Renal cortex interstitium (tissue), 11 donors: ENCODE measurements around the gene EMX1. TPM values are rescaled to one million over a fixed set of nuclear protein-coding genes. Genes with fewer than 3 reads are reported as not detected.

Experiments used
- DNase-seq, 11 donors: peaks; one replicate each; pipeline ENCODE4 v3.0.0-alpha.2; 2013; ENCODE audit warnings: low read depth in 9 of 11, low spot score in 4 of 11; ENCODE audit errors: extremely low read depth in 1 of 11
- polyA plus RNA-seq, 3 donors: library from polyadenylated mRNA; unstranded; fragments of 120-200 nt; gene quantifications; one replicate each; pipeline ENCODE4 v1.2.1, GENCODE V29; 2013; ENCODE audit not compliant: insufficient read length in 3 of 3

Gene EMX1
- polyA plus RNA-seq, 3 donors = 30.2 to 48.9 (median 43.7) TPM

DNA sequence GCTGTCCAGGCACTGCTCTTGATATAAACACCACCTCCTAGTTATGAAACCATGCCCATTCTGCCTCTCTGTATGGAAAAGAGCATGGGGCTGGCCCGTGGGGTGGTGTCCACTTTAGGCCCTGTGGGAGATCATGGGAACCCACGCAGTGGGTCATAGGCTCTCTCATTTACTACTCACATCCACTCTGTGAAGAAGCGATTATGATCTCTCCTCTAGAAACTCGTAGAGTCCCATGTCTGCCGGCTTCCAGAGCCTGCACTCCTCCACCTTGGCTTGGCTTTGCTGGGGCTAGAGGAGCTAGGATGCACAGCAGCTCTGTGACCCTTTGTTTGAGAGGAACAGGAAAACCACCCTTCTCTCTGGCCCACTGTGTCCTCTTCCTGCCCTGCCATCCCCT is 15.9 kb downstream of the EMX1 start:
- no peak for DNase-seq

DNA sequence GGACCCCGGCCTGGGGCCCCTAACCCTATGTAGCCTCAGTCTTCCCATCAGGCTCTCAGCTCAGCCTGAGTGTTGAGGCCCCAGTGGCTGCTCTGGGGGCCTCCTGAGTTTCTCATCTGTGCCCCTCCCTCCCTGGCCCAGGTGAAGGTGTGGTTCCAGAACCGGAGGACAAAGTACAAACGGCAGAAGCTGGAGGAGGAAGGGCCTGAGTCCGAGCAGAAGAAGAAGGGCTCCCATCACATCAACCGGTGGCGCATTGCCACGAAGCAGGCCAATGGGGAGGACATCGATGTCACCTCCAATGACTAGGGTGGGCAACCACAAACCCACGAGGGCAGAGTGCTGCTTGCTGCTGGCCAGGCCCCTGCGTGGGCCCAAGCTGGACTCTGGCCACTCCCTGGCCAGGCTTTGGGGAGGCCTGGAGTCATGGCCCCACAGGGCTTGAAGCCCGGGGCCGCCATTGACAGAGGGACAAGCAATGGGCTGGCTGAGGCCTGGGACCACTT is 16.4 kb downstream of the EMX1 start:
- DNase-seq = no peak

DNA sequence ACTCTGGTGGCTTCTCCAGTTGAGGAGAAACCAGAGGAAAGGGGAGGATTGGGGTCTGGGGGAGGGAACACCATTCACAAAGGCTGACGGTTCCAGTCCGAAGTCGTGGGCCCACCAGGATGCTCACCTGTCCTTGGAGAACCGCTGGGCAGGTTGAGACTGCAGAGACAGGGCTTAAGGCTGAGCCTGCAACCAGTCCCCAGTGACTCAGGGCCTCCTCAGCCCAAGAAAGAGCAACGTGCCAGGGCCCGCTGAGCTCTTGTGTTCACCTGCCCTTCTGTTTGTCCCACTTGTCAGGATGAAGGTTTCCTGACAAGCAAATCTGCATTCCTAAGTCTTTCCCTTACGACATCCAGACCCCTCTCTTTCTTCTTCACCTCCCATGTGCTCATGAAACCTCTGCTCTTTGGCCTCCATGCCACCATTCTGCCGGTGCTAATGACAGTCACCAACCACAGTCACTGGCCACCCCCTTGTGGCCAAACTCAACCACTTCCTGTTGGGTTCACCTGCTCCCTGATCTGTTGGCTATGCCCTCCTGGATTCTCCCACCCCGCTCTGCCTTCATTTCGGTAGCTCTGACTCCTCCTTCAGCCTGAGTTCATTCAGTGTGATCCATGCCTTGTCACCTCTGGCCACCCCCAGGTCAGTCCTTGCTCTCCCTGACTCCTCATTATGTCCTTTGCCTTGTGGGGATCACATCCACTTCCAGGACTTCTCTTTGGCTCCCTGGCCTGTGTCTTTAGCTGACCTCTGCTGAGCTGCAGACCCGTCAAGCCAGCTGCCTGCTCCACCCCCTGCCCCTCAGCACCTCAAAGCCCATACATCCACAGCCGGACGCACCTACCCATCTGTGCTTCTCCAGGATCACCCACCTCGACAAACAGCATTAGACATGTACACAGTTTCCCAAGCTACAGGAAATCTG is 17.6 kb downstream of the EMX1 start:
- no peak for DNase-seq

DNA sequence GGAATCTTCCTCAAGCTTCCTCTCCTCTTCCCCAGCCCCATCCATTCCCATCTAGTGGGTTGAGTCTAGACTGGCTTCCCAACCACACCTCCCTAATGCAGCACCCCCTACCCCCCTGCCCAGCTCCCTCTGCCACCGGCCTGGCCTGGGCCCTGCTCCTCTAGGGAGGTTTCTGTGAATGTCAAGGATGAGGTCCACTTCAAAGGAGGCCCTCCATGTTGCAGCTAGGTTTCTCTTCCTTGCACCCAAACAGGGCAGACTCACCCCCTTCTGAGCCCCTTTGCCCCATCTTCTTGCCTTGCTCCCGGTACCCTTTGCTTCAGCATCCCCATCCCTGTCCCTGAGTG is 18.3 kb downstream of the EMX1 start:
- DNase-seq = no peak

DNA sequence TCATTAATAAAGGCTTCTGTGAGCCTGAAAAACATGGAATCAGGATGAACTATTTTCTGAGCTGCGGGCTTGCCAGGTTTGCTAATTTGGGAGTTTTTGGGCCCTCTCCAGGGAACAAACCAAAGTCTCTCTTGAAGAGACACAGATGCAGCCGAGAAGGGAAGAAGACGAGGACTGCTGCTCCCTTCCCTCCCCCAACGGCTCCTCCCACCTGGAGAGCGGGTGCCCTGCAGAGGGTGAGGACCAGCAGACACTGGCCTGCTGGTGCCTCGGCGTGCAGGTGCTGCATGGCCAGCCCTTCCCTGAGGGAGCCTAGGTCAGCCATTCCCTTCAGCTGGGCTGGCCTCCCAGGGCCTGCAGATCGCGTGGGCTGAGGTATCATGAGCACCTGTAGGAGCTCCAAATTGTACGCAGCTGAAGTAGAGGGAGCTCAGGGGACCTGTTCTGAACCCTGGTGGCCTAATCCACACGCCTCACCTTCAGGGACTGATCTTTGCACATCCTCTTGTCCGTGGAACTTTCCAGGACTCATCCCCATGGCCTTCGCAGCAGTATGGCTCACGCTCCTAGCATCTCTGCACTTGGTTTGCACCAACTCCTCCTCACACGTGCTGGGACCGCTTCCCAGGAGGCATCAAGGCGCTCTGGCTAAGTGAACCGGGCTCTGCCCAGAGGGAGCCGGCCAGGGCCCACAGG is 19.5 kb downstream of the EMX1 start:
- no peak for DNase-seq

DNA sequence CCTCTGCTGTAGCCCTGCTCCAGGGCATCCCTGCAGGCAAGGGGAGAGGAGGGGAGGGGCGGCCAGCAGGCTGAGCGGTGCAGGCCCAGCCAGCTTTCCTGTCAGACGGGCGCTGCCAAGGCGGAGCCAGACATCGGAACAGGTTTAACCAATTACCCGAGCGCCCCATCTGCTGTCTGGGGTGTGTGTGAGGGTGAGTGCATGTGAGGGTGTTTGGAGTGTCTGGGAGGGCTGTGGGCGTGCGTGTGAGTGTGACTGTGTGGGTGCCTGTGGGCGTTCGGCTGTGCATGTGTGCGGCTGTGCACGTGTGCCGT is 20.0 kb downstream of the EMX1 start:
- DNase-seq = no peak

DNA sequence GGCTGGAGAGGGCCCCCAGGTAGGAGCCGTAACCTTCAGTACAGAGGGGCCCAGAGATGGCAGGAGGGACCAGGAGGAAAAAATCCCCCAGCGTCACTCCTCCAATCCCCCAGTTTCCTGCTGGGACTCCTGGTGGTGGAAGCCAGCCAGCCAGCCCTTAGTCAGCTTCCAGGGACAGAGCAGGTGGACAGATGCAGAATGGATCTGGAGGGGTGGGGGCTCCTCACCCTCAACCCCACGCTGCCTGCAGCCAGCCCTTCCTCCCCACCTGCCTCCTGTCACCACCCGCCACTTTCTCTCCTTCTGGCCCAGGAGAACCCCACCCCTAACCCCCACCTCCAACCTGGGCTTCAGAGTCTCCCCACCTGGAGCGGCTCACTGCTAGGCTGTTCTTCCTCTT is 21.1 kb downstream of the EMX1 start:
- DNase-seq = no peak

DNA sequence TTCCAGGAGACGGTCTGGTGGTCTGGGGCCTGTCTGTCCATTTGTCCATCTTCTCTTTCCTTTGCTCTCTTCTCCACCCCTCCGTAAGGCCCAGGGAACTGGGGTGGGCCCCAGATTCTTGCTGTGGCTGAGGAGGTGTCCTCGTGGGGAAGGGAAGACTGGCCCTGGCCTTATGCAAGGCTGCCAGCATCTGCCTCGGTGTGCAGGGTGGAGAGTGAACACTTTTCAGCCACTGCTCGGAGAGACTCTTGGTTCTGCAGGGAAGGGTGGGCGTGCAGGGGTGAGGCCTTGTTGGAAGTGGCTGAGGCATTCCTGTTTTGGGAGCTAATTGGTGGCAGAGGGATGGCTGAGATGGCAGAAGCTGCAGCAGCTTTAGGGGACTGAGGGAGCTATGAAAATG is 23.0 kb downstream of the EMX1 start:
- no peak for DNase-seq

DNA sequence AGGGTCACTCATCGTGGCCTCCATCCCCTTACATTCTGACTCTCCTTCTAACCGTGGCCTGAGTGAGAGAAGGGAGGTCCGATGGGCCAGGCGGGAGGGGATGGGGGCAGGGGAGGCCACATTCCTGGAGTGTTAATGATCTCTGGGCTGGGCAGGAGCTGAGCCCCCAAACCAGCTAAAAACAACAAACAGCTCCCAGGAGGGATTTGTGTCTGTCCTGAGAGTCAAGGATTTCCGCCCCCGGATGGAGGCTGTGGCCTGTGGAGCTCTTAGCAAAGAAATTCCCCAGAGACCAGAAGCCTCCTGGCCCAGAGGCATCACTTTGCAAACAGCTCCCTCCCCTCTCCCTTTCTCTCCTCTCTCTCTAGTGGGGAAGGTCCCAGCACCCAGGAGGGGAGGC is 23.5 kb downstream of the EMX1 start:
- DNase-seq = no peak

DNA sequence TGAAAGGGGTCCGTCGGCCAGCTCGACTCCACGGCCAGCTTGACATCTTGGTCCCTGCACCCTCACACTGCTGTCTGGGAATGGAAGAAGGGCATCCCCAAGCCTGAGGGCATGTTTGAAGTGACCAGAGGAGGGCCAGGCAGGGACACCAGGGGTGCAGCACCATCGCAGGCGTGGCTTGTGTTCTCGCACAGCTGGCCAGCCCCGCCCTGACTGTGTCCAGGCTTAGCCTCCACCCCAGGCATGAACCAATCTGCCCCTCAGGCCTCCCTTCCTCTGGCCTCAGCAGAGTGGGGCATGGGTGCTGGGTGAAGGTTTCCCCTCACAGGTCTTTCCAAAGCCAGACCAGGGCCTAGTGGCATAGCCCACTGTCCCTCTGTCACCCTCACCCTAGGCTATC is 25.0 kb downstream of the EMX1 start:
- no peak for DNase-seq

DNA sequence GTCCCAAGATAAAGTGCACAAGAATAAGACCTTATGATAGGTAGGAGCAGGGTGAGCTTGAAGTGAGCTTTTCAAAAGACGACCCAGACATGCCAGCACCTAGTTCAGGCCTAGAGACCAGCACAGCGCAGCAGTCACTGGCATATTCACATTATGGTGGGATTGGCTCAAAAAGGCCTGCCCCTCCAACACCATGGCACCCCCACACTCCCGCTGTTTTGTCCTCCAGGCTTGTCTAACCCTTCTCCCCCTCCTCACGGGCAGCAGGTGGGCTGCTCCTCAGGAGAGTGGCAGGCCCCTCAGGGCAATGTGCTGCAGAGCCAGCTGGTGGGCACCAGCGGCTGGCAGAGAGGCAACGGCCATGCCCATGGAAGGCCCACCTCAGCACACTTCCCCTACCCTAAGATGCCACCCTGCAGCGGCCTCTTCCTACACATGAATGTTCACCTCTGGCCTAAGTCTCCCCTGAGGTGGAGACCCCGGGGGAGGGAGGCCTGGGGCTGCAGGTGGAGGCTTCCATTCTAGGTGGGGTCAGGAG is 25.6 kb downstream of the EMX1 start:
- DNase-seq = no peak

DNA sequence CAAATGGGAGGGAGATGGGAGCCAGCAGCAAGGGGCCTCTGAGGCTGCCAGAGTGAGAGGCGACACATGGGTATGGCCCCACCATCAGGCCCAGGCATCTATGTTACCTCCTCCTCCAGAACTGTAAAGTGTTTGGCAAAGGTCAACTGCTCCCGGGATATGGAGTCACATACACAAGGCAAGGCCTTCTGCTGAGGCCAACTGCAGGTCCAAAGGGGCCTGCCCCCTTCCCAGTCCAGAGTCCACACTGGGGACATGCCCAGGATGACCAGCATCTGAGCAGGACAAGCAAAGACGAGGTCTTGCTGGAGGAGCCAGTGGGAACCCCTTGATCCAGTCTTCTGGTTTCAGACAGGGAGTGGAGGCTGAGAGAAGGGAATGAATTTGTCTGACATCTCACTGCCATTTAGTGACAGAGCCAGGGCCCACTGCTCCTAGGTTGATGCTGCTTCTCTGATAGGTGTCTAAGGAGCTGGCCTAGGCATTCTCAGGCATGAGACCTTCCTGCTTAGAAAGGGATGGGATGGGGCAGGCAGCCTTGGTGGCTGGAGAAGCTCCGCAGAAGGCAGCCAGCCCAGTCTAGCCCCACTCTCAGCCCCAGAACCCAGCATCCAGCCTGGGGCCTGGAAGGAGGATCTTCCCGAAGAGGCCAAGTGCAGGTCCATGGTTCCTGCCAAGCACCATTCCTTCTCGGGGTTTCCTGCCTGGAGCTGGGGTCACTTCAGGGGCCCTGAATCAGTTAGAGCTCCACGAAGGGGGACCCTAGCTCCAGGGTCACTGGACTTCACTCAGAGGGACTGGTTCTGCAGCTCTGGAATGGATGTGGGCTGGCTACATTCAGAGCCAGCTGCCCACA is 26.4 kb downstream of the EMX1 start:
- no peak for DNase-seq

DNA sequence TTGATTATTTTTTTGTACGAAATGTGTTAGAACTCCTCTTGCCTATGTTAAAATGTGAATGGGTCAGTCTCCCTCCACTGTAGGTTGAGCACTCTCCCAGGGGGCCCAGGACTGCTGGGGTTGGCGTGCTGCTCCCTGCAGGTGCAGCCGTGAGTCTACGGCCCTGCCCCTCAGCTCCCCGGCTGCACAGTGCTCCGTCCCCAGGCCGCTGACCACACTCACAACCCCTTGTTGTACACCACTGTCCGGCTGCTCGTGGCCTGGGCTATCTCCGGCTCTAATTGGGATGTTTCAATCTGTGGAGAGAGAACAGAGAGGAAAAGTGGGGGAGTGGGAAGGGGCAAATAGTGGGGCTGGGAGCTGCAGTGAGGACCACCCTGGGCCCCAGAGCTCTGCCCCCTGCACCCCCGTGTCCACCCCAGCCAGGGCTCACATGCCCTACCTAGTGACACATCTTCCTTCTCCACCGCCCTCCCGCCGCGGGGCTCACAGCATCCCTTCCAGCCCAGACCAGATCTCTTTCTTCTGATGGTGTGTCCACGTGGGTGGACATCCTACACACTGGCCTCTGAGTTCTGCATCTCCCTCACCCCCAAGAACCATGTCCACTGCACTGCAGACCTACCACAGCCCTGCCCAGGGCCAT is 27.6 kb downstream of the EMX1 start:
- no peak for DNase-seq

DNA sequence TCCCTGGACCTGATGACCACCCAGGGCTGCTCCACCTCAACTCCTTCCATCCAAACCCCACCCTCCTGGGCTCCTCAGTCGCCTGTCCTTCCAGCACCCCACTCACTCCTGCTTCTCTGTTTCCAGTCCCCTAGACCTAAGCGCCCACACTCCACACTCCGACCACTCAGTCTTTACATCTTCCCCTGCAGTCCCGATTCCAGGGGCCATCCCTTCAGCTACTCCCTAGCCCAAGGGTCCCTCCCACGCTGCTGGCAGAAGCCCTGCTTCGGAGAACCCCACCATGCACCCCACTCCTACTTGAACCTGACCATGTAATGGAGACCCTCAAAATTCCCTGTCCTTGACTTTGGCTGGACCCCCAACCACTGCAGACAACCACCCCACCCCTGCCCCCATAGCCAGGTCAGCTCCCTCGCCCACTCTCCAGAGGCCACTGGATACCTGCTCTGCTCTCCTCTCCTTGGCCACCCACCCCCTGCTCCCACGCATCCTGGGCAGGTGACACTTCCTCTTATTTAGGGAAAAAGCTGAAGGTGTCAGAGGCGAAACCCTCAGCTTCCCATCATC is 28.2 kb downstream of the EMX1 start:
- no peak for DNase-seq

DNA sequence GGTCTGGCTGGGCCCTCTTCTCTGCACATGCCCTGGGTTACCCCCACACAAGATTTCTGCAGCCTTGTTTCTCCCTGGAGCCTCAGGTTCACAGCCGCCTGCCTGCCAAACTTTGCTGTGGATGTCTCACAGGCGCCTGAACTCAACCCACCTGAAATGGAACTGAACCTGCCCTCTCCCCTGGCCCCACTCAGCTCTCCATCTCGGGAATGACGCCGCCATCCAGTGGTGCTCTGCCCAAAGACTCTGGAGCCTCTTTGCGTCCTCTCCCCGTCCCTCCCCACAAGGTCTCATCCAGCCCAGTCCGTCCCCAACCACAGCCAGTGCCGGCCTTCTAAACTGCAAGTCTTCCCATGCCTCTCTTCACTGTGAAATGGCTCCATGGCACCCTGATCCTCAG is 29.1 kb downstream of the EMX1 start:
- no peak for DNase-seq

DNA sequence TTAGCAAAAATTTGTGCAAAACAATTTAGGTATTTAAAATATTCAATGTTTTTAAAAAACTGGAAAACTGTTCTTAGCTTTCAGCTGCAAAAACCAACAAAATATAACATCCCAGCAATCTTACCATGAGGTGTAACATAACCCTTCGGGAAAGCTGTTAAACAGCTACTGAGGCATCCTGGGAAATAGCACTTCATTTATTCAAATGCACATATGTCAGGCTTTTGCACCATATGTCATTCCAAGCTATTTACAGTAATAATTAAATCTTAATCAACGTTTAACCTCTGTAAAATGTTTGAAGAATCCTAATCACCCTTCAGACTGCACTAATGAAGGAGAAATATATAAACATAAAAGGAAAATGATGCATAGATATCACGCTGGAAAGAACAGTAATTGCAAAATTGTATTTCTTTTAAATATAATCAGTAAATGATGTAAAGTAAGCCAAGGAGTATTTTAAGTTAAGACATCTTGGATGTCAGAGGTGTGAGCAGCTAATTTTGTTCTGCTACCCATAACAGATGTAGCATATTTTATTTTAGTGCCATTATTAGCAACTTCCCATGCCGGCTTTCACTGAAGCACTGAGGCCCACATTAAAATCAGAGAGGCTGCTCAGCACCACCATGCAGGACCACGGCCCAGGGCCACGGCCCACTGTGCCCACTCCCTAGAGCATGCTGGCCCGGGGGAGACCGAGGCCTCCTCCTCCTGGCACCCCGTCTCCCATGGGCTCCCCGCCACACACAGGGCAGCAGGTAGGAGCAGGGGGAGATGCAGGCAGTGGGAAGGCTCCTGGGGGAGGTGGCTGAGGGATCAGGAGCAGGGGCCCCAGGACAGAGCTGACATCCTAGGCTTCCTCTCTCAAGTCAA is 30.9 kb downstream of the EMX1 start:
- DNase-seq = no peak

DNA sequence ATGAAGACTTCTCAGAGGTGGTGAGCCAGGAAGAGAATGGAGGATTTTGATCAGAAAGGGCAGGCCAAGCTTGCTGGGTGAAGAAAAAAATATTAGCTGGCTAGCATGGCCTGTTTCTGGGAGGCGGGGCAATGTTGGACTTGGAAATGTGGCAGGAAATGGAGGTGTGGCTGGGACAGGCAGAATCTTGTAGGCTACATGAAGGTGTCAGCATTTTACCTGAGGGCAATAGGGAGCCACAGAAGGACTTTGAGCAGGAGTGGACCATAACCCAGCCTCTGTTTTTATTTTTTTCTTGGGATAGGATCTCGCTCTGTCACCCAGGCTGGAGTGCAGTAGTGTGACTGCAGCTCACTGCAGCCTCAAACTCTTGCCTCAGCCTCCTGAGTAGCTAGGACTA is 31.7 kb downstream of the EMX1 start:
- DNase-seq = no peak

DNA sequence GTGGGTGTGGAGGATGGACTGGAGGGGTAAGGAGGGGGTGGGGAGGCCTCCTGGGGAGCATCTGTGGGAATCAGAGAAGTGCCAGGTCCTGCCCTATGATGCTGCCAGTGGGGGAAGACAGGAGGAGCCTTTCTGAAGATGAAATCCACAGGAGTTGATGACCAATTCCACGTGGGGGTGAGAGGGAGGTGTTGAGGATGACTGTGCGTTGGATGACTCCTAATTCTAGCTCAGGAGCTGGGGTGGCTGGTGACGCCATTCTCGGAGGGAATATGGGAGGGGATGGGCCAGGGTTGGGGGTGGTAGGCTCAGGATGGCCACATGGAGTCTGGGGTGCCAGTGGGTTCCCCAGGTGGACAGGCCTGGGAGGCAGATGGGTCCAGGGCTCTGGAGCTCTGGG is 32.3 kb downstream of the EMX1 start:
- no peak for DNase-seq
